HepG2 (cell line): ENCODE measurements around the gene PKP4. TPM values are rescaled to one million over a fixed set of nuclear protein-coding genes. Genes with fewer than 3 reads are reported as not detected.

Experiments used
- ATF7 ChIP-seq, 2 experiments: fragments of 450-650 bp in 1 of 2; sonication (generic) in 1 of 2; formaldehyde crosslinking in 1 of 2; IDR thresholded peaks; 2 replicates each; pipeline versions ENCODE4 v1.4.0 to v1.6.1; 2016 to 2020; ENCODE audit warnings: antibody characterized with exemption in 1 of 2, mild to moderate bottlenecking in 1 of 2, missing genetic modification reagents in 1 of 2
- EHMT2 ChIP-seq: fragments of 200-600 bp; sonication (generic); IDR thresholded peaks from 2 replicates; pipeline ENCODE4 v1.7.0; 2017; ENCODE audit warnings: antibody characterized with exemption, low read depth, low read length, borderline replicate concordance
- ETV6 ChIP-seq: sonication (generic); formaldehyde crosslinking; conservative IDR thresholded peaks from 2 replicates; pipeline ENCODE4 v1.4.0; 2020; ENCODE audit warnings: missing genetic modification reagents
- FOXC1 ChIP-seq: sonication (generic); formaldehyde crosslinking; IDR thresholded peaks from 2 replicates; pipeline ENCODE4 v1.8.0; 2022; ENCODE audit warnings: mild to moderate bottlenecking, missing genetic modification reagents, borderline replicate concordance
- HDAC6 ChIP-seq: fragments of 200-600 bp; sonication (generic); IDR thresholded peaks from 2 replicates; pipeline ENCODE4 v1.7.0; 2017; ENCODE audit warnings: mild to moderate bottlenecking, antibody characterized with exemption, low read length, low read depth
- JARID2 ChIP-seq: sonication (generic); formaldehyde crosslinking; IDR thresholded peaks from 2 replicates; pipeline ENCODE4 v1.8.1; 2023; ENCODE audit warnings: missing genetic modification reagents, inconsistent platforms; ENCODE audit not compliant: insufficient replicate concordance
- NRL ChIP-seq: sonication (generic); formaldehyde crosslinking; IDR thresholded peaks from 2 replicates; pipeline ENCODE4 v1.5.0; 2020; ENCODE audit warnings: missing genetic modification reagents, mild to moderate bottlenecking, moderate library complexity, borderline replicate concordance
- PHF5A ChIP-seq: IDR thresholded peaks from one replicate; pipeline ENCODE4 v1.6.1; 2018; ENCODE audit warnings: low read depth, missing genetic modification reagents; ENCODE audit not compliant: unreplicated experiment
- RELA ChIP-seq: sonication (generic); formaldehyde crosslinking; IDR thresholded peaks from 2 replicates; pipeline ENCODE4 v1.4.0; 2020; ENCODE audit warnings: missing genetic modification reagents
- SCMH1 ChIP-seq: sonication (generic); formaldehyde crosslinking; IDR thresholded peaks from 2 replicates; pipeline ENCODE4 v1.9.0; 2021; ENCODE audit warnings: missing genetic modification reagents, mild to moderate bottlenecking, borderline replicate concordance
- TBX3 ChIP-seq: fragments of 450-650 bp; IDR thresholded peaks from 2 replicates; pipeline ENCODE4 v1.6.1; 2017; ENCODE audit warnings: antibody characterized with exemption, mild to moderate bottlenecking, inconsistent platforms, borderline replicate concordance
- TMF1 ChIP-seq: sonication (generic); formaldehyde crosslinking; IDR thresholded peaks from 2 replicates; pipeline ENCODE4 v1.8.1; 2022; ENCODE audit warnings: low read depth, missing genetic modification reagents
- ZNF350 ChIP-seq: sonication (generic); formaldehyde crosslinking; IDR thresholded peaks from 2 replicates; pipeline ENCODE4 v1.4.0; 2020; ENCODE audit warnings: mild to moderate bottlenecking, low read depth, missing genetic modification reagents, borderline replicate concordance
- ZNF367 ChIP-seq: sonication (generic); formaldehyde crosslinking; IDR thresholded peaks from 2 replicates; pipeline ENCODE4 v1.4.0; 2020; ENCODE audit warnings: missing genetic modification reagents, borderline replicate concordance
- ZNF546 ChIP-seq: sonication (generic); formaldehyde crosslinking; conservative IDR thresholded peaks from 2 replicates; pipeline ENCODE4 v1.8.1; 2023; ENCODE audit warnings: mild to moderate bottlenecking, missing genetic modification reagents
- ZNF562 ChIP-seq: sonication (generic); formaldehyde crosslinking; IDR thresholded peaks from 2 replicates; pipeline ENCODE4 v1.8.0; 2022; ENCODE audit warnings: missing genetic modification reagents, borderline replicate concordance
- ZNF7 ChIP-seq: IDR thresholded peaks from 2 replicates; pipeline ENCODE4 v1.6.1; 2016; ENCODE audit warnings: missing biosample characterization, missing genetic modification reagents
- ZNF761 ChIP-seq: sonication (generic); formaldehyde crosslinking; conservative IDR thresholded peaks from 2 replicates; pipeline ENCODE4 v1.4.0; 2020; ENCODE audit warnings: mild to moderate bottlenecking, missing genetic modification reagents
- ZNF777 ChIP-seq: sonication (generic); formaldehyde crosslinking; IDR thresholded peaks from 2 replicates; pipeline ENCODE4 v1.4.0; 2020; ENCODE audit warnings: missing genetic modification reagents
- polyA plus RNA-seq, 8 experiments: library from polyadenylated mRNA; depleted of rRNA in 3 of 8; stranded (reverse) in 7 of 8; unstranded in 1 of 8; fragments of >200 nt; fragmentation: Illumina TruSeq in 4 of 8; extraction: Trizol in 4 of 8; gene quantifications; 2 replicates each; pipeline versions ENCODE4 v1.2.1 to v1.2.3, GENCODE V29; 2011 to 2016; ENCODE audit warnings: low read depth in 4 of 8, missing spikeins in 1 of 8, mixed read lengths in 1 of 8; ENCODE audit not compliant: insufficient read depth in 1 of 8
- total RNA-seq, 5 experiments: library from RNA; depleted of rRNA; stranded (reverse); fragments of >200 nt; fragmentation: Illumina TruSeq; extraction: Trizol; gene quantifications; 2 replicates each; pipeline ENCODE4 v1.2.3, GENCODE V29; 2016; ENCODE audit warnings: low read depth in 1 of 5
- TF ChIP-seq, protein P1 (sequence below): sonication (generic); formaldehyde crosslinking; IDR thresholded peaks from 2 replicates; pipeline ENCODE4 v1.4.0; 2020; ENCODE audit warnings: missing genetic modification reagents
- TF ChIP-seq, protein P2 (sequence below): sonication (generic); formaldehyde crosslinking; IDR thresholded peaks from 2 replicates; pipeline ENCODE4 v1.4.0; 2020; ENCODE audit warnings: missing genetic modification reagents, borderline replicate concordance
- TF ChIP-seq, protein P3 (sequence below): IDR thresholded peaks from 2 replicates; pipeline ENCODE4 v1.6.1; 2018; ENCODE audit warnings: missing genetic modification reagents

Gene PKP4
- total and polyA plus RNA-seq, 2 of the 13 experiments (the other 11 are each of a cell fraction or from before 2014, with no cell fraction given) = 80.9 to 90.5 TPM

DNA sequence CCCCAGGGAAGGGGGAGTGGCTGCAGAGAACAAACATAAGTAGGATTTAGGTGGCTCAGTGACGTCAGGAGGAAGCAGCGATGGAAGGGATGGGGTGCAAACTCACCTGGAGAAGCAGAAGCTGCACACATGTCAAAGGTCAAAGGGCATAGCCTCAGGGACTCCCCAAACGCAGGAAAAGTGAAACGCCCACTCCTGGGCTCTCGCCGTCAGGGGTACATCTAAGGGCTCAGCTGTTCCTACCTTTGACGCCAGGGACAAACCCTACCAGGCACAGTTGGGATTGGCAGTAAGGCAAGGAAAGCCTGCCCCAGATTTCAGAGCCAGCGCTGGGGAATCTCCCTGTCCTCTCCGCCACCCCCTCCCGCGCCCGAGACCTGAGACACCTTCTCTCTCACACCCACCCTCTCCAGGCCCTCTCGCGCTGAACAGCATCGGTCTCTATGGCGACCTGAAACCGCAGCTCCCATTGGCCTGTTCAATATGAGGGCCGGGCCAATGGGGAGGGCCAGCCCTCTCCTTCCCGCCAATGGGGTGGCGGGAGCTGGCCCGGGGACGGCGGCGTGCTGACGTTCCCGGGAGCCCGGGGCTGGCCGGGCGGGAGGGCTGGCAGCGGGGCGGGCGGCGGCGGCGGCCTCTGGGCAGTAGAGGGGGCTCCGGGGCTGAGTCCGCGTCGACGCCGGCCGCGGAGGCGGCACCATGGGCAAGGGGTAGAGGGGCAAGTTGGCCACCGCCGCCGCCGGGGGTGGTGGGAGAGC, at the start of gene PKP4, which contains the start of gene CCDC148 (continued):
- TF ChIP-seq ZNF367 (CRISPR knock-in tag) (no peak), ATF7 (IDR thresholded peaks at IDR 0.05) (no peak), ATF7 (CRISPR knock-in tag; IDR thresholded peaks at IDR 0.05) (no peak), ETV6 (no peak), ZNF350 (CRISPR knock-in tag) (0 out of 2 replicates have a peak, but pooled peaks have one; percentile 50), HDAC6 (no peak), ZNF546 (CRISPR knock-in tag) (no peak), EHMT2 (no peak), ZNF562 (CRISPR knock-in tag) (no peak), TMF1 (CRISPR knock-in tag) (0 out of 2 replicates have a peak, but pooled peaks have one; percentile 2), FOXC1 (no peak; the same call in 1 of the 2 replicates), JARID2 (CRISPR knock-in tag) (no peak), ZNF7 (CRISPR knock-in tag) (no peak), RELA (CRISPR knock-in tag) (no peak), NRL (CRISPR knock-in tag) (no peak), TBX3 (no peak), SCMH1 (CRISPR knock-in tag) (no peak), PHF5A (CRISPR knock-in tag) (no peak), ZNF777 (peak; percentile 12), ZNF761 (no peak)
- TF ChIP-seq, protein P1, sequence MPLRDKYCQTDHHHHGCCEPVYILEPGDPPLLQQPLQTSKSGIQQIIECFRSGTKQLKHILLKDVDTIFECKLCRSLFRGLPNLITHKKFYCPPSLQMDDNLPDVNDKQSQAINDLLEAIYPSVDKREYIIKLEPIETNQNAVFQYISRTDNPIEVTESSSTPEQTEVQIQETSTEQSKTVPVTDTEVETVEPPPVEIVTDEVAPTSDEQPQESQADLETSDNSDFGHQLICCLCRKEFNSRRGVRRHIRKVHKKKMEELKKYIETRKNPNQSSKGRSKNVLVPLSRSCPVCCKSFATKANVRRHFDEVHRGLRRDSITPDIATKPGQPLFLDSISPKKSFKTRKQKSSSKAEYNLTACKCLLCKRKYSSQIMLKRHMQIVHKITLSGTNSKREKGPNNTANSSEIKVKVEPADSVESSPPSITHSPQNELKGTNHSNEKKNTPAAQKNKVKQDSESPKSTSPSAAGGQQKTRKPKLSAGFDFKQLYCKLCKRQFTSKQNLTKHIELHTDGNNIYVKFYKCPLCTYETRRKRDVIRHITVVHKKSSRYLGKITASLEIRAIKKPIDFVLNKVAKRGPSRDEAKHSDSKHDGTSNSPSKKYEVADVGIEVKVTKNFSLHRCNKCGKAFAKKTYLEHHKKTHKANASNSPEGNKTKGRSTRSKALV (CRISPR knock-in tag) = no peak
- TF ChIP-seq, protein P2, sequence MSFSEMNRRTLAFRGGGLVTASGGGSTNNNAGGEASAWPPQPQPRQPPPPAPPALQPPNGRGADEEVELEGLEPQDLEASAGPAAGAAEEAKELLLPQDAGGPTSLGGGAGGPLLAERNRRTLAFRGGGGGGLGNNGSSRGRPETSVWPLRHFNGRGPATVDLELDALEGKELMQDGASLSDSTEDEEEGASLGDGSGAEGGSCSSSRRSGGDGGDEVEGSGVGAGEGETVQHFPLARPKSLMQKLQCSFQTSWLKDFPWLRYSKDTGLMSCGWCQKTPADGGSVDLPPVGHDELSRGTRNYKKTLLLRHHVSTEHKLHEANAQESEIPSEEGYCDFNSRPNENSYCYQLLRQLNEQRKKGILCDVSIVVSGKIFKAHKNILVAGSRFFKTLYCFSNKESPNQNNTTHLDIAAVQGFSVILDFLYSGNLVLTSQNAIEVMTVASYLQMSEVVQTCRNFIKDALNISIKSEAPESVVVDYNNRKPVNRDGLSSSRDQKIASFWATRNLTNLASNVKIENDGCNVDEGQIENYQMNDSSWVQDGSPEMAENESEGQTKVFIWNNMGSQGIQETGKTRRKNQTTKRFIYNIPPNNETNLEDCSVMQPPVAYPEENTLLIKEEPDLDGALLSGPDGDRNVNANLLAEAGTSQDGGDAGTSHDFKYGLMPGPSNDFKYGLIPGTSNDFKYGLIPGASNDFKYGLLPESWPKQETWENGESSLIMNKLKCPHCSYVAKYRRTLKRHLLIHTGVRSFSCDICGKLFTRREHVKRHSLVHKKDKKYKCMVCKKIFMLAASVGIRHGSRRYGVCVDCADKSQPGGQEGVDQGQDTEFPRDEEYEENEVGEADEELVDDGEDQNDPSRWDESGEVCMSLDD (CRISPR knock-in tag) = no peak; the same call in 1 of the 2 replicates
- TF ChIP-seq, protein P3, sequence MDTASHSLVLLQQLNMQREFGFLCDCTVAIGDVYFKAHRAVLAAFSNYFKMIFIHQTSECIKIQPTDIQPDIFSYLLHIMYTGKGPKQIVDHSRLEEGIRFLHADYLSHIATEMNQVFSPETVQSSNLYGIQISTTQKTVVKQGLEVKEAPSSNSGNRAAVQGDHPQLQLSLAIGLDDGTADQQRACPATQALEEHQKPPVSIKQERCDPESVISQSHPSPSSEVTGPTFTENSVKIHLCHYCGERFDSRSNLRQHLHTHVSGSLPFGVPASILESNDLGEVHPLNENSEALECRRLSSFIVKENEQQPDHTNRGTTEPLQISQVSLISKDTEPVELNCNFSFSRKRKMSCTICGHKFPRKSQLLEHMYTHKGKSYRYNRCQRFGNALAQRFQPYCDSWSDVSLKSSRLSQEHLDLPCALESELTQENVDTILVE (CRISPR knock-in tag) = no peak
